Measurements from ENCODE around the gene NAGS.
"Not testable (repeated sequence)": the region's sequence is repeated elsewhere in the genome, so short reads cannot be mapped to it uniquely, and the experiment has no call there.

The NAGS gene, protein sequence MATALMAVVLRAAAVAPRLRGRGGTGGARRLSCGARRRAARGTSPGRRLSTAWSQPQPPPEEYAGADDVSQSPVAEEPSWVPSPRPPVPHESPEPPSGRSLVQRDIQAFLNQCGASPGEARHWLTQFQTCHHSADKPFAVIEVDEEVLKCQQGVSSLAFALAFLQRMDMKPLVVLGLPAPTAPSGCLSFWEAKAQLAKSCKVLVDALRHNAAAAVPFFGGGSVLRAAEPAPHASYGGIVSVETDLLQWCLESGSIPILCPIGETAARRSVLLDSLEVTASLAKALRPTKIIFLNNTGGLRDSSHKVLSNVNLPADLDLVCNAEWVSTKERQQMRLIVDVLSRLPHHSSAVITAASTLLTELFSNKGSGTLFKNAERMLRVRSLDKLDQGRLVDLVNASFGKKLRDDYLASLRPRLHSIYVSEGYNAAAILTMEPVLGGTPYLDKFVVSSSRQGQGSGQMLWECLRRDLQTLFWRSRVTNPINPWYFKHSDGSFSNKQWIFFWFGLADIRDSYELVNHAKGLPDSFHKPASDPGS

DNA sequence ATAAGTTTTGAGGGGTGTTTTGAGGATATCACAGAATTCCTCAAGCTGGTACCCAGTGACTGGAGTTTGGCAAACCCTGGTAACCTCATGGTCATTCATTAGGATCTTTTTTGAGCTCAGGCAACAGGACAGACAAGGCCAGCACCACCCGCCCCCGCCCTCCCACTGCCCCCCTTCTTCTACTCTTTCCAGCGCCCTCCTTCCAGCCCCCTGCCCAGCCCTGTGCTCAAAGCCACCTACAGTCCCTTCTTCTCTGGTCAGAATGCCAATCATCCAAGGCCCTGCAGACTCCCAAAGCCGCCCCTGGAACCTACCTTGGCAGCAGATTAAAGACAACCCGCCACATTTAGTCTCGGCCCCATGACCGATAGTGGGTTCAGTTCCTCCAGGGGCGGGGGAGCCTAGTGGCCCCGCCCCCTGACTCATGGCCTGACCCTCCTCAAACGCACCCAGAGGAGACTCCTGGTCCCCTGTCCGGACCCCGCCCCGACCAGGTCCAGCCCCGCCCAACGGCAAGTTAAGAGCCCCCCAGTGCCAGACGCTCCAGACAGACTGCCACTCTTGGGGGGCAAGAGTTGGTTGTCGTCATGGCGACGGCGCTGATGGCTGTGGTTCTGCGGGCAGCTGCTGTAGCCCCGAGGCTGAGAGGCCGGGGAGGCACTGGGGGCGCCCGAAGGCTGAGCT is at the start of gene NAGS:
Gene NAGS (plus strand): TSS at position 546 of the 684 bp plus-strand sequence. CDS start 42 bp downstream, at position 588.
- no peak for DNase-seq

DNA sequence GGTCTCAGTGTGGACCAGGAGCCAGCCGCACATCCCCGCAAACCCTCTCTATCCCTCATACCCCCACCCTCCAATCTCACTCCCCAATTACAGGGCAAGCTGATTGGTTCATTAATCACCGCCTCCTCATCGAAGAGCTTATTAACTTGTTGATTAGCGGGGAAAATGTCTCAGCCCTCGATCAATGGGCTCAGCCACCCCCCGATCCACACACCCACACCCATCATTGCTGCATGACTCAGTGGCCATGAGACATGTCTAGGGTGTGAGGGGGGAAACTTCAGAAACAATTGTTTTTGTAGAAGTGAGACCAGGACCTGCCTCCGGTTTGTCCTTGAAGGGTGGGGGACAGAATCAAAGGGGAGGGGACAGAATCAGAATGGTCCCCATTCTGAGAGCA is 48.2 kb upstream of the NAGS start:
- DNase-seq = no peak

DNA sequence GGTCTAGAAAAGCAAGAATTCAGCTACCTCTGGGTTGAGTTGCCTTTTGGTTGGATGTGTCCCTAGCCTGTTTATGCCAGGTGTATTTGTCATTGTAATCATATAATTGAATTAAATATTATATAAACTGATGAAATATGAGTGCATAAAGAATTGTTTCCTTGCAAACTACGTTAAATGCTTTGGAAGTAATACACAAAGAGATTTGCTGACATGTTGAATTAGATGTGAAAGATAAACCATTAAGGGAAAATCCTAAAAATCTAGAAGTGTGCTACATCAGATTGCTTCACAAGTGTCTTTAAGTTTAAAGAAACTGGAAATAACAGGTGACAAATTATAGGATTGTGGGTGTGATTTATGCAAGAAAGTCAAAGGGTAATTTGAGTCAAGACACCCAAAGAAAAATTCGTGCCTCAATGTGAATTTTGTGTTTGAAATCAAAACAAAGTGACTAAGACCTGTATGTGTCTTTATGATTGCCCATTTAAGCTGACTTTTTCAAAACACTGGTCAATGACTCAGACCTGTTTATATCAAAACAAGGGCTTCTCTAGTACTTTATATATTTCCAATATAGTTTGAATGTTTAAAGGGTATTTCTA is 45.6 kb upstream of the NAGS start:
- no peak for DNase-seq

DNA sequence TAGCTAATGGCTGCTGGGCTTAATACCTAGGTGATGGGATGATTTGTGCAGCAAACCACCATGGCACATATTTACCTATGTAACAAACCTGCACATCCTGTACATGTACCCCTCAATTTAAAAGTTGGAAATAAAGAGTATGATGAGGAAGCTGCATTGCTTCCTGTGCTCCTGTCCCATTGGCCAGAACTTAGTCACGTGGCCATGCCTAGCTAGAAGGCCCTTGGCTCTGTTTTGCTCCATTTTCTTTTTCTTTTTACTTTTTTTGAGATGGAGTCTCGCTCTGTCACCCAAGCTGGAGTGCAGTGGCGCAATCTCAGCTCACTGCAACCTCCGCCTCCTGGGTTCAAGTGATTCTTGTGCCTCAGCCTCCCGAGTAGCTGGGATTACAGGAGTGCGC is 43.1 kb upstream of the NAGS start:
- not testable (repeated sequence) for DNase-seq

DNA sequence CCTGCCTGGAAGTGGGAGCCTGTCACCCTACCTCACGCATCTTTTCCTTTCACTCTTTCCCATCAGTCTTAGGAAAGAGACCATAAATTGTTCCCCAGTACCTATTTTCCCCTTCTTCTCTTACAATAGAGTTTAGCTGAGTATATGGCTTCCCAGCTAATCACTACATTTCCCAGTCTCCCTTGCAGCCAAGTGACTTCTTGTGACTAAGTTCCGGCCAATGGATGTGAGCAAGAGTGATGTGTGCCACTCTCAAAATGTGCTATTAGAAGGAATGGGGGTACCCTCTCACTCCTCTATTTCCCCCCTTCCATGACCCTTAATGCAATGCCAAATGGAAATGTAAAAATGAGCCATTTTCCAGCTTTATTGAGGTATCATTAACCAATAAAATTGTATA is 42.5 kb upstream of the NAGS start:
- DNase-seq = no peak

- DNase-seq = no peak
These were observed 41.9 kb upstream of the NAGS start for GRCh38 chr17:43962479-43962878.

DNA sequence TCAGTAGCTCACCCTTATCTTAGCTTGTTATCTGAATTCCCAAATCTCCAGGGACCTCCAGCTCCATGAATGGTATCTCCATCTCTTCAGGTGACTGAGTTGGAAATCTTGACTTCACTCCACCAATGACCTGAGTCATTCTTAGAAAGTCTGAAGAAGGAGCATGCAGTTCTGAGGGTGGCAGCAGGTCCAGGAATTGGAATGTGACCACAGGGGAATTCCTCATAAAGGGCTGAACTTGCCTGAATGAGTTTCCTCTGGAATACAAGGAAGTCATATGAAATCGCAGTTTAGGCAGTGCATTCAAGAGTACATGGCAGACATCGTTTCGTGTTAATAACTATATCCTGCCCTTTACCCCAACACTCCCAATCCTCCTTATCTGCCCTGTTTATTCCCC is 38.1 kb upstream of the NAGS start:
- DNase-seq = no peak

- DNase-seq = no peak
These were observed 37.1 kb upstream of the NAGS start for GRCh38 chr17:43967251-43967875.

- no peak for DNase-seq
These were observed 34.1 kb upstream of the NAGS start for GRCh38 chr17:43970366-43970765.

- DNase-seq = not testable (repeated sequence)
These were observed 33.0 kb upstream of the NAGS start for GRCh38 chr17:43971436-43971835.

DNA sequence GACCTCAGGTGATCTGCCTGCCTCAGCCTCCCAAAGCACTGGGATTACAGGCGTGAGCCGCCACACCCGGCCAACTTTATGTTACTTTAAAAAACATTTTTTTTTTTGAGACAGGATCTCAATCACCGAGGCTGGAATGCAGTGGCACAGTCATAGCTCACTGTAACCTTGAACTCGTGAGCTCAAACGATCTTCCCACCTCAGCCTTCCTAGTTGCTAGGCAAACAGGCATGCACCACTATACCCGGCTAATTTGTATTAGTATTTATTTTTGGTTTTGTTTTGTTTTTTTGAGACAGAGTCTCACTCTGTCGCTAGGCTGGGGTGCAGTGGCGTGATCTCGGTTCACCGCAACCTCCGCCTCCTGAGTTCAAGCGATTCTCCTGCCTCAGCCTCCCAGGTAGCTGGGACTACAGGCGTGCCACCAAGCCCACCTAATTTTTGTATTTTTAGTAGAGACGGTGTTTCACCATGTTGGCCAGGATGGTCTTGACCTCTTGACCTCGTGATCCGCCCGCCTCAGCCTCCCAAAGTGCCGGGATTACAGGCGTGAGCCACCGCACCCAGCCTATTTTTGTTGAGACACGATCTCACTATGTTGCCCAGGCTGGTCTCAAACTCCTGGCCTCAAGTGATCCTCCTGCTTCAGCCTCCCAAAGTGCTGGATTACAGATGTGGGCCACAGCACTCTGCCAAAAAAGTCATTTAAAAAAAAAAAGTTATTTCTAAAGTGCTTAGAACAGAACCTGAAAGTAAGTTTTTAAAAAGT is 31.8 kb upstream of the NAGS start:
- DNase-seq = not testable (repeated sequence)

DNA sequence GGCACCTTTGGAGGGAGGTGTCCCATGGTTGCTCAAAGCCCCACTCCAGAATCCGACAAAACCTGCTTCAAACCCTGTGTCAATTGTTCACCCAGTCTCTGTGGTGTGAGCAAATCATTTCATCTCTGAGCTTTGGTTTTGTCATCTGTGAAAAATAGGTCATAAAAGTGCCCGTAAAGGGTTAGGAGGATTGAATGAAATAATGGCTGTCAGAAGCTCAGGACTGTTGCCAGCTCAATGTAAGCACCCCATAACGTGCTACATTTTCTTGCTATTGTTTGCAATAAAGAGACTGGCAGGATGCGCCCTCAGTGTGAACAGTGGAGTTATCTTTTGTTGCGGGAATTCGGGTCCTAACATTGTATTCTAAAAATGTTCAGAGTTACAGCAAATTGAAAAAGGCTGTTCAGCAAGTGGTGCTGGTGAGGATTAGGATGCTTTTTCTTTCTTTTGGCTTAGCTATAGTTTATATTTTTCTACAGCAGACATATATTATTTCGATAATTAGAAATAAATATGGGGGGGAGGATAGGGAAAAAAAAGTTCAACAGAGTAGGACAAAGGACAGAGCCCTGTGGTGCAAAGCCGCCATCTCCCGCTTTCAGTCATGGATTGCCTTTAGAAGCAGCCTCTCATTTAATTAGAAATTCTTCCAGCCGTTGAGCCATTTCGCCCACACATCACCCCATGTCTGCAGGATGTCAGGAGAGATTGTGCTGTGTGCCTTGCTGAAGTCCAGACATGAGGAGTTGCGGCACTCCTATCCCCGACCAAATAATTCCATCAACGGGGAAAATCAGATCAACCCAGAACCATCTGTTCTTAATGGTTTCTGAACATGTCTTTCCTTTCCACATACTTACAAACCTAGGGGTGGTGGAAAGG is 29.8 kb upstream of the NAGS start:
- no peak for DNase-seq

- no peak for DNase-seq
These were observed 28.5 kb upstream of the NAGS start for GRCh38 chr17:43975898-43976297.

DNA sequence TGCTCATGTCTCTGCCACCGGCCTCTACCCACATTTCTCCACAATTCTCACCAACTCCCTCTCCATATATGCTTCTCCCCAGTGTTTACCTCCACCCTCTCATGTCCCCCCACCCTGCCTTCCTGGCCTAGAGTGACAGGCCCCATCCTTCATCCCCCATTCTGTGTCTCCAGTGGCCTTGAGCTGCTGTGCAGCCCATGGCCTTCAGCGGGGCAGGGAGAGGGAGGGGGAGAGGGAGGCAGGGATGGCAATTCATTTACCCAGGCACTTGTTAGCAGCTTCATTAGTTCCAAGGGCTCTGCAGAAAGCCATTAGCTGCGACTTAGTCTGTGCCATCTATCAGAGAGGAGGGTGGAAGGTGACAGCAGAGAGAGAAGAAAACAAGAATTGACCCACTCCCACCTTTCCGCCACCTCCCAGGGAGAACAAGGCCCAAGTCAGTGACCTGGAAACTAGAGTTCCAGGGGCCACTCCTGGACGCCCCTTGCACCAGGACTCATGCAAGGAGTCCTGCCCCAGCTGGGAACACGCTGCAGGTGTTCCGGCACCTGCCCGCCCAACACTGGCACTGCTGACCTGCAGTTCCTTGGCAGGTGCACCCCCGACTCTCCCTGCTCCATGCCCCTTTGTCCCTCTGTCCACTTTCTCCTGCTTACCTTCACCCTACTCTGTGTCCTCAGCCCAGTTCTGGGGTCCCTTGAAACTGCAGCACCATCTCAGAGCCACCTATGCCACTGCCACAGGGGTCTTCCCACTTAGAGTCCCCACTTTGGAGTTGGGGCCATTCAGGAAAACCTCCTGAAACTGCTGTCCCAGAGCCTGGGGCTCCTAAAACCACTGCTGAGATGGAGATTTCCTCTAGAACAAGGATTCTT is 27.2 kb upstream of the NAGS start:
- DNase-seq = no peak

DNA sequence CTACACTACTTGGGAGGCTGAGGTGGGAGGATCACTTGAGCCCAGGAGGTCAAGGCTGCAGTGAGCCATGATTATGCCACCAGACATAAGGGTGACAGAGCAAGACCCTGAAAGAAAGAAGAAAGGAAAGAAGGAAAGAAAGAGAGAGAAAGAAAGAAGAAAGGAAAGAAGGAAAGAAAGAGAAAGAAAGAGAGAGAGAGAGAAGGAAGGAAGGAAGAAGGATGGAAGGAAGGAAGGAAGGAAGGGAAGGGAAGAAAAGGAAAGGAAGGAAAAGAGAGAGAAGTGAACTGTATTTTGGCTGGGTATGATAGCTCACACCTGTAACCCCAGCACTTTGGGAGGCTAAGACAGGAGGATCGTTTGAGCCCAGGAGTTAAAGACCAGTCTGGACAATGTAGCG is 26.3 kb upstream of the NAGS start:
- DNase-seq = no peak

- no peak for DNase-seq
These were observed 25.4 kb upstream of the NAGS start for GRCh38 chr17:43979011-43979410.

- DNase-seq = no peak
These were observed 24.8 kb upstream of the NAGS start for GRCh38 chr17:43979671-43980070.

GRCh38 chr17:43982171-43982570 is 22.3 kb upstream of the NAGS start:
- DNase-seq = no peak

DNA sequence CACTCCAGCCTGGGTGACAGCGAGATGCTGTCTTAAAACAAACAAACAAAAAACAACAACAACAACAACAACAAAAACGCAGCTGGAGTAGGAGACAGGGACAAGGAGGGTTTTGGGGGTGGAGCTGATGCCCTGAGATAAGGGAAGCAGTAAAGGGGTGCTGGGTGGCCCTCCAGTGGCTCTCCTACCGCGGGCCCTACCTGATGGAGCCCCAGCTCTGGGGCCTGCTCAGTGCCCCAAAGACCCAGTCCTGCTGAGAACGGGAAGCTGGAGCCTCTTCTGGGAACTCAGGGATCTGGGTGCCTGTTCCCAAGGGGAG is 21.3 kb upstream of the NAGS start:
- no peak for DNase-seq

Measured in activated CD4-positive, alpha-beta T cell treated with anti-CD3 and anti-CD28 coated beads for 4 hours (primary cell).